Activated naive CD8-positive, alpha-beta T cell treated with anti-CD3 and anti-CD28 coated beads, Interleukin-2, amount 50 U/mL, for 16 hours (primary cell): ENCODE results near the gene ZNF646.

Experiments used
- DNase-seq: peaks from one replicate; pipeline ENCODE4 v3.0.0-alpha.2; 2020; ENCODE audit warnings: low read depth, low spot score

ZNF646 gene

DNA sequence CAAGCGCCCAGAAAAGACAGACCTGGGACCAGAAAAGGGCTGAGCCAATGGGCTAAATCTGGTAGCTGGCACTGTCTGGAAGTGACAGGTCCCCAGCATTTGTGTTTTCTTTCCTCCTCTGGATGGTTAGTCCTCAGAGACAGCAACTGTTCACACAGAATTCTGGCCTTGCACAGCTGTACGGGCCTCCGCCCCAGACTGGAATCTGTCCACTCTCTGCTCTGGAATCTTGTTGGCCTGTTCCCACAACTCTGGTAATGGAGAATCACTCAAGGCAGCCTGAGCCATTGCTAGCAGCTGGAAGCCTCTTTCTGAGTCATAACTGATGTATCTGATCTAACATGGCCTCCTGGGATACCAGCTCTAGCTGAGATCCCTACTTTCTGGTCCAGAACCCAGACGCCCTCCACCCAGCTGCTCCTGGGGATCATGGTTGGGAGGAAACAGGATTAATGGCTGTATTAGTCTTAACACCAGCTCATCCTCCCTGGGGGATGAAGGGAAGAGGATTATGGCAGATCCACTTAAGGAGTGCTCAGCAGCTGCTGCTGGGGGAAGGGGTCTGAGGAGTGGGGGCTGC, 9.2 kb upstream of the ZNF646 start:
- DNase-seq: no peak

DNA sequence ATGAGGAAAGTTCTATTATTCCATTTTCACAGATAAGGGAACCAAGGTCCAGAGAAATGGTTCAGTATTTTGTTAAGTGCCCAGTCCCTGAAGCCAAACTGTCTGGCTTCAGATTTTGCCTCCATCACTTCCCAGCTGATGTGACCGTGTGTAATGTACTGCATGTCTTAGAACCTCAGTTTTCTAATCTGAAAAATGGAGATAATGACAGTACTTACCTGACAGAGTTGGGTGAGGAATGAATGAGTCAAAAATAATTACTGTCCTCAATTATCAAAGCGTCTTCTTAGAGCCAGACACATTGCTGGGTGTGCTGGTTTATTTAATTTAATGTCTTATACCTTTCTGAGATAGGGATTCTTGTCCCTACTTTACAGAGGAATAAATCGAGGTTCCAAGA, 6.9 kb upstream of the ZNF646 start:
- no peak for DNase-seq

DNA sequence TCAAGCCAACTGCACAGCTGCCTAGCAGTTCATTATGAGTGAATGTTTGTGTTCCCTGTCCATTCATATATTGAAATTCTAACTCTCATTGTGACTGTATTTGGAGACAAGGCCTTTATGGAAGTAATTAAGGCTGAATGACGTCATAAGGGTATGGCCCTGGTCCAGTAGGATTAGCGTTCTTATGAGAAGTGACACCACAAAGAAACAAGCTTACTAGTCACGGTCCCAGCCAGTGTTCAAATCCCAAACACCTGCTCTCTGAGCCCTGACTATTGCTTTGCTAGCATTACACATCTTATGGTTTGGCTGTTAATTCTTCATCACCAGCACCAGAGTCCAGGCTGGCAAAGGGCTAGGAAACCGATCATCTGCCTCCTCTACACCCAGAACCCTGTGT, 2.4 kb upstream of the ZNF646 start:
- no peak for DNase-seq

DNA sequence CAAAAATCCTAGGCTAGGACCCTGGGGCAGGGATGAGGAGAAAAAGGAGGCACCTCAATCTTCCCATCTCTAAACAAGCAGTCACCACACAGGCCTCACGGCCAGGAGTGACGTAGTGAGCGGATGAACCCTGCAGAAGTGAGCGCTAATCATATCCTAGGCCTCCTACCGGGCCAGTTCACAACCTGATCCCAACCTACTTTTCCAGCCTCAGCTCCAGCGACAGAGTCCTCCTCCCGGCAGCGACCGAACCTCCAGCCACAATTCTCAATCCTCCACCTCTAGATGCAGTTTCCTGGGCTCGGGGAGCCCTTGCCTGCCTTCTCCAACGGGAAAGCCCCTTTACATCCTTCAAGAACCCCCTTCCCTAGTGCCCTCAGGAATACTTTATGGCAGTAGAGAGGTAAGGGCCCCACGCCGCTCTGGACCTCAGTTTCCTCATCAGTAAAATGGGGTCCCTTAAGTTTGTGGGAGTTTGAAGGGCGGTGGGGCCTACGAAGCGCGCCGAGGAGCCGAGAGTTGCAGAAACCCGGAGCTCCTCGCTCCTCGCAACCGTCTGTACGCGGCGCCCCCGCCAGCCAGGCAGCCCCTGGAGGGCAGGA, 1.6 kb upstream of the ZNF646 start:
- DNase-seq: no peak

DNA sequence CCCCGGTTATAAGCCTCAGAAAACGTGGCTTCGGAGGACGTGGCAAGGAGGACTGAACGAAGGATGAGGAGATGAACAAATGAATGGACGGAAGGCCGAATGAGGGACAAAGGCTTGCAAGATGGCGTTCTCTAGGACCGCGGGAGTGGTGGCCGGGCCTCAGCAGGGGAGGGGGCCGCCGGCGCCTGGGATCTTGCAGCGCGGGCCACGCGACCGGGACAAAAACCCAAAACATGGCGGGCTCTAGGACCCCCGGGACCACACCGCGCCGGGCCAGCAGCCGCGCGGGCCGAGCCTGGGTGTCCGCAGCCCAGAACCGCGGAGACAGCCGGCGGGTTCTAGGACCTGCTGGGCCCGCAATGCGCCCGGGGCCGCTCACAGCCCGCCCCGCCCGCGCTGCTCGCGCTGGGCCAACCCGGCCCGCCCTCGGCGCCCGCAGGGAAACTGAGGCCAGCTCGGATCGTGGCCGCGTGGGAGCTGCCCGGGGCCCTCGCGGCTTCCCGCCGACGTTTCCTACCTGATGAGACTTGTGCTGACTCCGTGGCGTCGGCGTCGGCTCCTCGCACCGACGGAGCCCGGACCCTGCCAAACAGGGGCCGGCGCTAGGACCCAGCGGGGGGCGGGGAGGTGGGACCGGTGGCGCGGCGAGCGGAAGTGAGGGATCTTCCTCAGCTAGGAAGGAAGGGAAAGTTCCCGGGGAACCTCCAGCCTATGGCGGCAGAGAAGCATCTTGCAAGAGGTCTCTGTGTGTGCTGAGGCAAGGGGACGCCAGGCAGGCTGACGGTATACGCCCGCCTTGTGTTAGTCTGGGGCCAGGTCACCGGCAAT, 866 bp upstream of the ZNF646 start:
- DNase-seq: peak; percentile 71

DNA sequence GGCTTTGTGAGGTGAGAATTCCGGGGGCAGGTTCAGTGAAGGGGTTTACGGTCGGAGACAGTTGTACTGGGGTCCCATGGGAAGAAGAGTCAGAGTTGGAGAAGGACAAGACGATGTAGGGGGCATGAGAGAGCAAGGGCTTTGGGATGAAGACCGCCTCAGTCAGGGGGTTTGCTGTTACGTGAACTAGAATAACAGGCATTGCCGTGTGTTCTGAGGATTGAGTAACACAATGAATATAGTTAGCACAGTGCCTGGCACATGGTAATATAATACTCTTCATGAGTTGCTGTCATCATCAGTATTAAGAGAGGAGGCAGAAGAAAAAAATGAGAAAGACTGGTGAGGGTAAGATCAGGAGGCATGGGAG, 577 bp downstream of the ZNF646 start:
- no peak for DNase-seq

DNA sequence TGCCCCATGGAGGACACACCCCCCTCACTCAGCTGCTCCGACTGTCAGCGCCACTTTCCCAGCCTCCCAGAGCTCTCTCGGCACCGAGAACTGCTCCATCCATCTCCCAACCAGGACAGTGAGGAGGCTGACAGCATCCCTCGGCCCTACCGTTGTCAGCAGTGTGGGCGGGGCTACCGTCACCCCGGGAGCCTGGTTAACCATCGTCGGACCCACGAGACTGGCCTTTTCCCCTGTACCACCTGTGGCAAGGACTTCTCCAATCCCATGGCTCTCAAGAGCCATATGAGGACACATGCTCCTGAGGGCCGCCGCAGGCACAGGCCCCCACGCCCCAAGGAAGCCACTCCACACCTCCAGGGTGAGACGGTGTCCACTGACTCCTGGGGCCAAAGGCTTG, 2.1 kb downstream of the ZNF646 start:
- no peak for DNase-seq

DNA sequence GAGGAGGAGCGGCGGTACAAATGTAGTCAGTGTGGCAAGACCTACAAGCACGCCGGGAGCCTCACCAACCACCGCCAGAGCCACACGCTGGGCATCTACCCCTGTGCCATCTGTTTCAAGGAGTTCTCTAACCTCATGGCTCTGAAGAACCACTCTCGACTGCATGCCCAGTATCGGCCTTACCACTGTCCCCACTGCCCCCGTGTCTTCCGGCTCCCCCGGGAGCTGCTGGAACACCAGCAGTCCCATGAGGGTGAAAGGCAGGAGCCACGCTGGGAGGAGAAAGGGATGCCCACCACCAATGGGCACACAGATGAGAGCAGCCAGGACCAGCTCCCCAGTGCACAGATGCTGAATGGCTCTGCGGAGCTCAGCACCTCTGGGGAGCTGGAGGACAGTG, 2.8 kb downstream of the ZNF646 start:
- no peak for DNase-seq

DNA sequence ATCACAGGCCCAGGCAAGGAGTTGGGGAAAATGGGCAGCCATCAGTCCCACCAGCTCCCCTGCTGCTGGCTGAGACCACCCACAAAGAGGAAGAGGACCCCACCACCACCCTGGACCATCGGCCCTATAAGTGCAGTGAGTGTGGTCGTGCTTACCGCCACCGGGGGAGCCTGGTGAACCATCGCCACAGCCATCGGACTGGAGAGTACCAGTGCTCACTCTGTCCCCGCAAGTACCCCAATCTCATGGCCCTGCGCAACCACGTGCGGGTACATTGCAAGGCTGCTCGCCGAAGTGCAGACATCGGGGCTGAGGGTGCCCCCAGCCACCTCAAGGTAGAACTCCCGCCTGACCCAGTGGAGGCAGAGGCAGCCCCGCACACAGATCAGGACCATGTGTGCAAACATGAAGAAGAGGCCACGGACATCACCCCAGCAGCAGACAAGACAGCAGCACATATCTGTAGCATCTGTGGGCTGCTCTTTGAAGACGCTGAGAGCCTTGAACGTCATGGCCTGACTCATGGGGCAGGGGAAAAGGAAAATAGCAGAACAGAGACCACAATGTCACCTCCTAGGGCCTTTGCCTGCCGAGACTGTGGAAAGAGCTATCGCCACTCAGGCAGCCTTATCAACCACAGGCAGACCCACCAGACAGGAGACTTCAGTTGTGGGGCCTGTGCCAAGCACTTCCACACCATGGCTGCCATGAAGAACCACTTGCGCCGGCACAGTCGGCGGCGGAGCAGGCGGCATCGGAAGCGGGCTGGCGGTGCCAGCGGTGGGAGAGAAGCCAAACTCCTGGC, 3.6 kb downstream of the ZNF646 start:
- no peak for DNase-seq

DNA sequence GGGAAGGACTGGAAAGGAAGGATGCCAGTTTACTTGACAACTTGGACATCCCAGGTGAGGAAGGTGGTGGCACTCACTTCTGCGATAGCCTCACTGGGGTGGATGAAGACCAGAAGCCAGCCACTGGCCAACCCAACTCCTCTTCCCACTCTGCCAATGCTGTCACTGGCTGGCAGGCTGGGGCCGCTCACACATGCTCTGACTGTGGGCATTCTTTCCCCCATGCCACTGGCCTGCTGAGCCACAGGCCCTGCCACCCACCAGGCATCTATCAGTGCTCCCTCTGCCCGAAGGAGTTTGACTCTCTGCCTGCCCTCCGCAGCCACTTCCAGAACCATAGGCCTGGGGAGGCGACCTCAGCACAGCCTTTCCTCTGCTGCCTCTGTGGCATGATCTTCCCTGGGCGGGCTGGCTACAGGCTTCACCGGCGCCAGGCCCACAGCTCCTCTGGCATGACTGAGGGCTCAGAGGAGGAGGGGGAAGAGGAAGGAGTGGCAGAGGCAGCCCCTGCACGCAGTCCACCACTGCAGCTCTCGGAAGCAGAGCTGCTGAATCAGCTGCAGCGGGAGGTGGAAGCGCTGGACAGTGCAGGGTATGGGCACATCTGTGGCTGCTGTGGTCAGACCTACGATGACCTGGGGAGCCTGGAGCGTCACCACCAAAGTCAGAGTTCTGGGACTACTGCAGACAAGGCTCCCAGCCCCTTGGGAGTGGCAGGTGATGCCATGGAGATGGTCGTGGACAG, 4.5 kb downstream of the ZNF646 start:
- DNase-seq: no peak

DNA sequence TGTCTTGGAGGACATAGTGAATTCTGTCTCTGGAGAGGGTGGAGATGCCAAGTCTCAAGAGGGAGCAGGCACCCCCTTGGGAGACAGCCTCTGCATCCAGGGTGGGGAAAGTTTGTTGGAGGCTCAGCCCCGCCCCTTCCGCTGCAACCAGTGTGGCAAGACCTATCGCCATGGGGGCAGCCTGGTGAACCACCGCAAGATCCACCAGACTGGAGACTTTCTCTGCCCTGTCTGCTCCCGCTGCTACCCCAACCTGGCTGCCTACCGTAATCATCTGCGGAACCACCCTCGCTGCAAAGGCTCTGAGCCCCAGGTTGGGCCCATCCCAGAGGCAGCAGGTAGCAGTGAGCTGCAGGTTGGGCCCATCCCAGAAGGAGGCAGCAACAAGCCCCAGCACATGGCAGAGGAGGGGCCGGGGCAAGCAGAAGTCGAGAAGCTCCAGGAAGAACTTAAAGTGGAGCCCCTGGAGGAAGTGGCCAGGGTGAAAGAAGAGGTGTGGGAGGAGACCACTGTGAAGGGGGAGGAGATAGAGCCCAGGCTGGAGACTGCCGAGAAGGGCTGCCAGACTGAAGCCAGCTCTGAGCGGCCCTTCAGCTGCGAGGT, 5.2 kb downstream of the ZNF646 start:
- DNase-seq: no peak

DNA sequence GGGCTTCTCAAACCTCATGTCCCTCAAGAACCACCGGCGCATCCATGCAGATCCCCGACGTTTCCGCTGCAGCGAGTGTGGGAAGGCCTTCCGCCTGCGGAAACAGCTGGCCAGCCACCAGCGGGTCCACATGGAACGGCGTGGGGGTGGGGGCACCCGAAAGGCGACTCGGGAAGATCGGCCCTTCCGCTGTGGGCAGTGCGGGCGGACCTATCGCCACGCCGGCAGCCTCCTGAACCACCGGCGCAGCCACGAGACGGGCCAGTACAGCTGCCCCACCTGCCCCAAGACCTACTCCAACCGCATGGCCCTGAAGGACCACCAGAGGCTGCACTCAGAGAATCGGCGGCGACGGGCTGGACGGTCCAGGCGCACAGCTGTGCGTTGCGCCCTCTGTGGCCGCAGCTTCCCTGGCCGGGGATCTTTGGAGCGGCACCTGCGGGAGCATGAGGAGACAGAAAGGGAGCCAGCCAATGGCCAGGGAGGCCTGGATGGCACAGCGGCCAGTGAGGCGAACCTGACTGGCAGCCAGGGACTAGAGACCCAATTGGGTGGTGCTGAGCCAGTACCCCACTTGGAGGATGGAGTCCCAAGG, 5.9 kb downstream of the ZNF646 start:
- no peak for DNase-seq

DNA sequence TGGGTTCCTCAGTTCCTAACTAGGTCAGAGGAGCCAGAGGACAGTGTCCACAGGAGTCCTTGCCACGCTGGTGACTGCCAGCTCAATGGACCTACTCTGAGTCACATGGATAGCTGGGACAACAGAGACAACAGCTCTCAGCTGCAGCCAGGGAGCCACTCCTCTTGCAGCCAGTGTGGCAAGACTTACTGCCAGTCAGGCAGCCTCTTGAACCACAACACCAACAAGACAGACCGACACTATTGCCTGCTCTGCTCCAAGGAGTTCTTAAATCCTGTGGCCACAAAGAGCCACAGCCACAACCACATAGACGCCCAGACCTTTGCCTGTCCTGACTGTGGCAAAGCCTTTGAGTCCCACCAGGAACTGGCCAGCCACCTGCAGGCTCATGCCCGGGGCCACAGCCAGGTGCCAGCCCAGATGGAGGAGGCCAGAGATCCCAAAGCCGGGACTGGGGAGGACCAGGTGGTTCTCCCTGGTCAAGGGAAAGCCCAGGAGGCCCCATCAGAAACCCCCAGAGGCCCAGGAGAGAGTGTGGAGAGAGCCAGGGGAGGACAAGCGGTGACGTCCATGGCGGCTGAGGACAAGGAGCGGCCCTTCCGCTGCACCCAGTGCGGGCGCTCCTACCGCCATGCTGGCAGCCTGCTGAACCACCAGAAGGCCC, 6.7 kb downstream of the ZNF646 start:
- DNase-seq: no peak

DNA sequence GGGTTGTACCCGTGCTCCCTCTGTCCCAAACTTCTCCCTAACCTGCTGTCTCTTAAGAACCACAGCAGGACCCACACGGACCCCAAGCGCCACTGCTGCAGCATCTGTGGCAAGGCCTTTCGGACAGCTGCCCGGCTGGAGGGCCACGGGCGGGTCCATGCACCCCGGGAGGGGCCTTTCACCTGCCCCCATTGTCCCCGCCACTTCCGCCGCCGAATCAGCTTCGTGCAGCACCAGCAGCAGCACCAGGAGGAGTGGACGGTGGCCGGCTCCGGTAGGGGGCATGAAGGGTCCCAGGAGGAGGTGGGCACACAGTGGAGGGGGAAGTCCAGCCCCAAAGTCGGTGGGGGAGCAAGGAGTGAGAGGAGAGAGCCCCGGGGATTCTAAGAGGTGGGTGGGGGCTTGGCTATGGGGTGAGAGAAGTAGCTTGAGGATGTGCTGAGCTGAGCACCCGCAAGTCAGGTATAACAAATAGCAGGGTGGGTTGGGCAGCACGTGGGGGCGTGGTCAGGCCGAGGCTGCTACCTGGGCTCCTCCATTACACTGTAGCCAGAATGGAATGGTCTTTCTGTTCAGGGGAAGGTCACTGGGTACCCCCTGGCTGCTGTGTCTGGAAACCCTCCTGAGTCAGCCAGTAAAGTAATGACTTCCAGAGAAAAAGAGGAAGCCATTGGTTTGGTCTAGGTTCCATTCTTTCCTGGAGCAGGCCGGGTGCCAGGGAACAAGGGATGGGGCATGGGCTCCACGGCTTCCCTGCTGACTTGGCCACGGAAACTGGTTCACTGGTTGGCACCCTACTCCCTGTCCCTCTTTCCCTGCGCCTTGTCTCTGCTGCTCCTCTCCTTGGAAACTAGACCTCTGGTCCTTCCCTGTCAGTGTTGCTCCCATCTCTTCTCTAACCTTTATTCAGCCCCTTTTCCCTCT, 7.5 kb downstream of the ZNF646 start:
- no peak for DNase-seq

DNA sequence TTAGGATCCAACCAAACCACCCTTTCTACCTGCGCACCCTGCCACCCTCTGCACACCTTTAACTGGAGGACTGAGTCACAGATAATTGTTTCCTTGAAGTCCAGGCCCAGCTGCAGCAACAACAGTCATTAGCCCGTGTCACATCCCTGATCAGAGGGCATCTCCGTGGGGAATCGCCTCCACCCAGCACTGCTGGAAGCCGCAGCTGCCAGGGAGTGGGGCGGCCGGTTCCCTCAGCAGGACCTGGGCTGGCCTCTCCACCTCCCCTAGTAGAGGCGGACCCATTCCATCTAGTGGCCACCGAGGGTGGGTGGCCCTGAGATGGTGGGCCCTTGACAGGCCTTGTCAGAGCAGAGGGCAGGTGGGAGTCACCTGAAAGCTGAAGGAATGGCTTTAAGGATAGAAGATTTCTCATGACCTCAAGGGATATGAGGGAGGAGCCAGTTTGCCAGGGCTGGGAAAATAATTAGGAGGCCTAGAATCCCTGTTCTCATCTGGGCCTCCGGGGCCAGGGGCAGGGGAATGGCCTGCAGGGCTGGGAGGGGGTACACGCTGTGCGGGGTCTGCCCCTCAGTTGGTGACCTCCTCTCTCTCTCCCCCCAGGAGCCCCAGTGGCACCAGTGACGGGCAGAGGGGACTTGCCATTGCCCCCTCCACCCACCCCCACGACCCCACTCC, 8.3 kb downstream of the ZNF646 start:
- DNase-seq: no peak

DNA sequence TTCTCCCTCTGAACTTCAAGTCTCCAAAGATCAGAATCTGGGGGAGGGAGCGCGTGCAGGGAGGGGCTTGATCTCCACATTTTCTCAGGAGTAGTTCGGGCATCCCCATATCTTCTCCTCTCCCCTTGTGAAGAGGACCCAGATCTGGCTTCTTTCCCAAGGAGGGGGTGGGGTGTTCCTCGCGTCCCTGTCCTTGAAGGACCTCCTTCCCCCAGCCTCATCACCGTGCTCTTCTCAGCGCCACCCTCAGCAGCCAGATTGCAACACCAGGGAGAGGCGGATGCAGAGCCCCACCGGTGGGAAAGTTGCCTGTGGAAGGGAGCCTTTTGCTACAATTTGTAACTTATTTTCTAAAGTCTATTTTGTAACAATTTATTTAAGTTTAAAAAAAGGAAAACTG, 8.9 kb downstream of the ZNF646 start:
- DNase-seq: no peak

DNA sequence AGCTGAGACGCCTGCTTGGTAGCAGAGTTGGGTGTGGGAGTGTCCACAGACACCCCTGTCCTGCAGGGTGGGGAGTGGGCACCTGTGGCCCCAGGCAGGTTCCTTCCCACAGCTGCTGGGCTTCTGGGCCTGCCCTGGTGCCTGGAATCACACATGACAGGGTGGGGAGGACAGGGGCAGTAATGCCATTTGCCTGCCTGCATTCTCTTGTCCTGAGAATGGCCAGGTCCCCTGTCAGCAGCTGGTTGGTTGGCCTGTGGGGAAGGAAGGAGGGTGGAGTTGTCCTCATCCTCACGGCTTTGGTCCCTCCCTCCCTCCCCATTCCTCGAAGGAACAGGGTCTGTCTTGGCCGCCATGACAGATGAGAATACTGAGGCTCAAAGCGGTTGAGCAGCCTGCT, 9.3 kb downstream of the ZNF646 start:
- no peak for DNase-seq

DNA sequence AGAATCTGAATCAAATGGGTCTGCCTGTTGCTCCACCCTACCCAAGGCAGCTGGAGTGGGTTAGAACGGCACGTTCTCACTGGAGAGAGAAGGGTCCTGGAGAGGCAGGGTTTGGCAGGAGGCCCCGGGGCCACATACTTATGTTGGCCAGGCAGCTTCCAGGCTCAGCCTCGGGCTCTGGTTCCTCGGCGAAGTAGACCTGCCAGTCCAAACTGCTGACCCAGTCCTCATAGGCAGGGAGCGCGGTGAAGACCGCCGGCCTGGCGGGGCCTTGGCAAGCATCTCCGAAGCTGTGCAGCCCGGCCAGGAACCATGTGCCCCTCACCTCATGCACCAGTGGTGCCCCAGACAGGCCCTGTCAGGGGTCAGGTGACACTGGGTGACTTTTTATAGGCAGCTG, 9.8 kb downstream of the ZNF646 start:
- DNase-seq: no peak
